HG03097 (cell line): ENCODE measurements around the gene SNPH.

Source experiments
- ATAC-seq: cut with Tn5 transposase; IDR thresholded peaks from one replicate; pipeline ENCODE4 v1.9.1; 2021; ENCODE audit not compliant: unreplicated experiment, low FRiP score

The SNPH gene

DNA sequence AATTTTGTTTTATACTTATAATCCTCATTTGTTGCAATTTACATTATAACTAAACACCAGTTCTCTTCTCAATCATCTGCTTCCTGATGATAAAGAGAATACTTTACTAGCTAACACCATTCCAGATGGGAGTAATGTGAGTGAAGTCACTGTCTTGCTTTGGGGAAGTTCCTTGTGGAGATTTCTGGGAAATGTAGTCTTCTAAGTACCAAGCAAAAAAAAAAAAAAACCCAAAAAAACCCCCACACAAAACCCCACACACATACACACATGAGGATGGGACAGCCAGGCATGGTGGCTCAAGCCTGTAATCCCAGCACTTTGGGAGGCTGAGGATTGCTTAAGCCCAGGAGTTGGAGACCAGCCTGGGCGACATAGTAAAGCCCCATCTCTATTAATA lies 2.2 kb upstream of the SNPH start:
- ATAC-seq = no peak

DNA sequence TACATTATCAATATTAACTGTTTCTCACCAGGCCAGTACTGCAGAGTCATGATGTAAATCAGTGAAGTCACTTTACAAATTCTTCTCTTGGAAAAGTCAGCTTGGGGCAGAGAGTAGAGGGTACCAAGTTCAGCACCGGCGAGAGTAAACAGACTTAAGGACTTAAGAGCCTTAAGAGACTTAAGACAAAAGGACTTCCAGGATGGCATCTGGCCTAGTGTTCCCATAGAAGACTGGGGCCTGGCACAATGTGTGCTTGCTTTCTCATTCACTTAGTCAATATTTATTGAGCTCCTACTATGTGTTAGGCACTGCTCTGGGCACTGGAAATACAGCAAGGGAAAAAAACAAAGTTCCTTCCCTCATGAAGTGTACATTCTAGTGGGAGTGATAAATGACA lies 1.4 kb upstream of the SNPH start:
- no peak for ATAC-seq

DNA sequence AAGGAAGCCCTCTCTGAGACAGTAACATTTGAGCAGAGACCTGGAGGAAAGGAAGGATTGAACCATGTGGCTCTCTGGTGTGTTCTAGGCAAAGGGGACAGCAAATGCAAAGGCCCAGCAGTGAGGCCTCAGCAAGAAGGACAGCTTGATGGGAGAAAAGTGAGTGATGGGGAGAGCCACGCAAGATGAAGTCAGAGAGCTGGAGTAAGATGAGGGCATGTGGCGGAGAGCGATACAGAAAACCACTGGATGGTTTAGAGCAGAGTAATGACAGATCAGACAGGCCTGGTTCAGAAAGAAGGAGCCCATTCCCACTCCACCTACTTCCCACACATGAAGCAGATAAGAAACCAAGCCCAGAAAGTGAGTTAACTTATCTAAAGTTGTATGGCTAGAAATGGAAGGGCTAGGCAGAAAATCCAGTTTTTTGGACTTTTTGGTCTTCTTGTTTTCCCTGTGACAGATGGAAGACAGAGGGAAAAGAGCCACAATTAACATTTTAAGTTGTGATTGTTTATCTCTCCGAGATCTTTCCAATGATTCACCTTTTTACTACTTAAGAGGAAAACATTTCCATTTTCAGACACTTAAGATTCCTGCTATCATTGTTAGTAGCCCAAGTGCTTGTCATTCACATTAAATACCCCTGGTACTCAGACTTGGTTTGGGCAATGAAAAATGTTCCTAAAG lies 723 bp upstream of the SNPH start:
- no peak for ATAC-seq

DNA sequence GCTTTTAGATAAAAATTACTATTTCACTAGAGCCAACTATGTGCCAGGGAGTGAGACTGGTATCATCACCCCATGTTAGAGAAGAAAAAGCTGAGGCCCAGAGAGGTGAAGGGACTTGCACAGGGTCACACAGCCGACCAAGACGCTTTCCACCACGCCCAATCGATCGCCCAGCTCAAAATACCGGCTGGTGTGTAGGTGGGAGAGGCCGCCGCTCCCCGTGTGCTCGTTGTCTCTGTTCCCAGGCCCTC lies 253 bp upstream of the SNPH start:
- no peak for ATAC-seq

DNA sequence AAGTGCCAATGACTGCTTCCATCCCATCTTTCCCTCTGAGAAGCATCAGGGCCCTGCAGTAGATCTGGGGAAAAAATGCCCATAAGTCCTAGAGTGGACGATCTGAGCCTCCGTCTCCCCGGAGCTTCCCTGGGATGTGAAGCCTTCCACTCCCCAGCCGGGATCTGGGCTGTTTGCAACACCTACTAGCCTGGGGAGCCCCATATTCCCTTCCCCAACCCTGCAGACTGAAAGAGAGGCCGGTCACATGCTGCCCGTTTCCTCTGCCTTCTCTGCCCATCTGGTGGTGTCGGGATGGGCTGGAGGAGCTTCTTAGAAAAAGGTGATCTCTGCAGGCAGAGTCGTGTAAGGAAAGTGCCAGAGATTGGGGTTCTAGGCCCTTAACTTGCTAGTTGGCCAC lies 1.1 kb downstream of the SNPH start:
- ATAC-seq = no peak

- no peak for ATAC-seq
Measured at GRCh38 chr20:1267809-1268374, 1.8 kb downstream of the SNPH start.

GRCh38 chr20:1269235-1269634 lies 3.1 kb downstream of the SNPH start:
- ATAC-seq = no peak

DNA sequence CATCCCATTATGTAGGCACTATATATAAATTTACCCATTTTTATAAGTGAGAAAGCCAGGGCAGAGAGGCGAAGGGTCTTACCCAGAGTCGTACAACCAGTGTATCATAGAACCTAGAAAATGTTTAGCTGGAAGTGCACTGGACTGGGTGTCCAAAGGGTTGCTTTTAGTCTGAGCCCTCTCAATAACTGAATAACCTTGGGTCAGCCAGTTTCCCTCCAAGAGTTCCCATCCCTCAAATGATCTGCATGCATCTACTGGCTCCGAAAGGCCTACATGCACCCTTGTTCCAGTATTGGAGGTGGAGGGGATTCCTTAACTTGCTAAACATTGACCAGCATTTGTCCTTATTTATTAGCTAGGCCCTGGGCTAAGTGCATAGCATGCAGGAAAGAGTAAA lies 3.8 kb downstream of the SNPH start:
- no peak for ATAC-seq

GRCh38 chr20:1272368-1273100 lies 6.4 kb downstream of the SNPH start:
- no peak for ATAC-seq

GRCh38 chr20:1273366-1273765 lies 7.3 kb downstream of the SNPH start:
- no peak for ATAC-seq

- ATAC-seq = no peak
Measured at GRCh38 chr20:1274485-1275311, 8.6 kb downstream of the SNPH start.

GRCh38 chr20:1275919-1276318 lies 9.8 kb downstream of the SNPH start:
- no peak for ATAC-seq

- no peak for ATAC-seq
Measured at GRCh38 chr20:1277529-1278322, 11.6 kb downstream of the SNPH start.

- no peak for ATAC-seq
Measured at GRCh38 chr20:1278993-1279392, 12.9 kb downstream of the SNPH start.

GRCh38 chr20:1280195-1281102 lies 14.4 kb downstream of the SNPH start:
- ATAC-seq = no peak

- no peak for ATAC-seq
Measured at GRCh38 chr20:1281279-1282057, 15.4 kb downstream of the SNPH start.

DNA sequence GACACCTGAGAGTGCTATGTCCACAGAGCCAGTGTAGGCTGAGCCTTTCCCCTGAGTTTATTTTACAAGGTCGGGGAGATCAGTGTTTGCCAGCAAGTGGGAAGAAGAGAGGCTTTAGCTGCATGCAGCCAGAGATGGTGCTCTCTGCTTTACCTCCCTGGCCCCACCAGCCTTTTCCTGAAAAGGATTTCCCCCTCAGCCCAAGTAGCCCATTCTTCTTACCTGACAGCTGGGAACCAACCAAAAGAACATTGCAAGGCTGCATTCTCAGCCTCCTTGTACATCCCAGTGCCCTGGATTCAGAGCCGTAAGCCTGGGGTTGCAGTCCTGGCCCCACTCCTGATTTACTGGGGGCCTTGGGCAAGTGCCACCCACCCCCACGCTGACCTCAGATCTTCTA lies 16.9 kb downstream of the SNPH start:
- no peak for ATAC-seq

DNA sequence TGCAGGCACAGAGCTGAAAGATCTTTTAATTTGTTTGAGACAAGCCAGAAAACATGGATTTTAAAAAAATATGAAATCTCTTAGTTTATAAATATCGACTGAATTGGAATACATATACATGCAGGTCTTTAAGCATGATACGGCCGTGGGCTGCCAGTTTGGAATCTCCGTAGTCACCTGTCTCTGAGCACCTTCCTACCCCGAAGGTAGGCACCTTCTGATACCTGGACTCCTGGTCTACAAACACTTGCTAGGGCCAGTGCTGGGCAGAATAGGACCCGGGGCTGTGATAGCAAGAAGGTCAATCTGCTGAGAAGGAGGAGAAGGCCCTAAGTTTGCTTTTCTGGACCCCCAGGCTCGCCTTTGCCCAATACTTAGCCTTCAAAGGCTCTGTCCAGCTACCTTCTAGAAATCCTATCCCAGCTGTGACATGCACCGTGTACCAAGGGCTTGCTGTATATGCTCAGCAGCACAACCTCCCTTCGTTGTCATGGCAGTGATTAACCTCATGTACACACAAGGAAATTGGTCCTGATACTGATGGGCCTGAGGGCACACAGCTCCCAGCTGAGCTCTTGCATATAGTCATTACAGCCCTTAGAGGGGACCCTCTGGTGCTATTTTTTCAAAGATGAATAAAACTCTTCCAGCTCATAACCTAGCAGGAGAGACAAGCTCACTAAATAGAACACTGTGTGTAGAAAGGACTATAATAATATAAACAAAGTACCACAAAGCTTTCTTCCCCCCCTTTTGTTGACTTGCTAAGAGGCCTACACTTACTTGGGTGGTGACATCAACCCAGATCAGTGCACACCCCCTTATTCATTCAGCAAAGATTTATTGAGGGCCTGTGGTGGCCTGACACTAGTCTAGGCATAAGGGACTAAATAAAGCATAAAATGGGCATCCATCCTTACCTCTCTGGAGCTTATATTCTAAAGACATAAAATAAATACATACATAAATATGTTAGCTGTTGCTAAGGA lies 17.7 kb downstream of the SNPH start:
- no peak for ATAC-seq
